BLaER1 treated with 17β-estradiol and CSF1 and Interleukin-3, amounts not matched to agents 10 nM and 100 nM (cell line): Measurements from ENCODE around the gene PARD3.

Experiments used
- H3K27ac ChIP-seq, 11 experiments: shearing (Covaris generic); formaldehyde crosslinking; 2 replicates each; pipeline ENCODE4 v1.8.1; 2022
- H3K27me3 ChIP-seq, 11 experiments: shearing (Covaris generic); formaldehyde crosslinking; 2 replicates each; pipeline ENCODE4 v1.8.1; 2022
- H3K36me3 ChIP-seq, 11 experiments: shearing (Covaris generic); formaldehyde crosslinking; 2 replicates each; pipeline ENCODE4 v1.8.1; 2022
- H3K4me1 ChIP-seq, 10 experiments: shearing (Covaris generic); formaldehyde crosslinking; 2 replicates each; pipeline ENCODE4 v1.8.1; 2022
- H3K4me2 ChIP-seq, 11 experiments: shearing (Covaris generic); formaldehyde crosslinking; 2 replicates each; pipeline ENCODE4 v1.8.1; 2022
- H3K4me3 ChIP-seq, 10 experiments: shearing (Covaris generic); formaldehyde crosslinking; 2 replicates each; pipeline ENCODE4 v1.8.1; 2022
- H3K9ac ChIP-seq, 11 experiments: shearing (Covaris generic); formaldehyde crosslinking; 2 replicates each; pipeline ENCODE4 v1.8.1; 2022
- H3K9me3 ChIP-seq, 11 experiments: shearing (Covaris generic); formaldehyde crosslinking; replicated peaks in 1 of 11; 2 replicates each; pipeline ENCODE4 v1.8.1; 2022
- H4K20me1 ChIP-seq, 11 experiments: shearing (Covaris generic); formaldehyde crosslinking; 2 replicates each; pipeline ENCODE4 v1.8.1; 2022
- Cebpa-rat ChIP-seq, 11 experiments: shearing (Covaris generic); IDR thresholded peaks; 2 replicates each; pipeline ENCODE4 v1.8.1; 2022

PARD3 gene

GRCh38 chr10:34697351-34698247 is 117.5 kb downstream of the PARD3 start:
- Histone ChIP-seq H3K4me1 (peaks cover 26 to 42% (median 33%) of the 10 kb centered on the region in 10 experiments), H3K27ac (no peak overlapping the region), H3K9me3 (0 out of 22 replicates have a peak, but pooled peaks cover 0 to 6% (median 0%) of the 10 kb centered on the region in 11 experiments), H4K20me1 (peaks cover 0 to 66% (median 41%) of the 10 kb centered on the region in 11 experiments; a peak in 18 of 22 replicates), H3K4me2 (peak overlapping the region in 5 of 11 experiments; percentile 4 to 41 (median 19); a peak in 6 of 22 replicates), H3K4me3 (no peak overlapping the region), H3K27me3 (peaks cover 0 to 81% (median 0%) of the 10 kb centered on the region in 11 experiments; a peak in 6 of 22 replicates), H3K36me3 (peaks cover 0 to 28% (median 15%) of the 10 kb centered on the region in 11 experiments; a peak in 10 of 22 replicates), H3K9ac (no peak overlapping the region)
- TF ChIP-seq Cebpa-rat (IDR thresholded peaks at IDR 0.05) = no peak

GRCh38 chr10:34696423-34696822 is 118.7 kb downstream of the PARD3 start:
- peaks cover 0 to 75% (median 0%) of the 10 kb centered on the region in 11 experiments; a peak in 5 of 22 replicates for H3K27me3 ChIP-seq
- H3K9ac ChIP-seq = no peak overlapping the region
- H4K20me1 ChIP-seq = peaks cover 0 to 54% (median 30%) of the 10 kb centered on the region in 11 experiments; a peak in 18 of 22 replicates
- no peak for TF ChIP-seq Cebpa-rat (IDR thresholded peaks at IDR 0.05)
- H3K36me3 ChIP-seq = peaks cover 0 to 37% (median 15%) of the 10 kb centered on the region in 11 experiments; a peak in 13 of 22 replicates
- no peak overlapping the region for H3K27ac ChIP-seq
- peaks cover 0 to 13% (median 4%) of the 10 kb centered on the region in 11 experiments; a peak in 13 of 22 replicates for H3K9me3 ChIP-seq
- H3K4me3 ChIP-seq = no peak overlapping the region
- peaks cover 25 to 40% (median 31%) of the 10 kb centered on the region in 10 experiments for H3K4me1 ChIP-seq
- peak overlapping the region in 6 of 11 experiments; percentile 4 to 64 (median 30); a peak in 8 of 22 replicates for H3K4me2 ChIP-seq

- peaks cover 0 to 30% (median 0%) of the 10 kb centered on the region in 11 experiments; a peak in 3 of 22 replicates for H3K27me3 ChIP-seq
- H3K36me3 ChIP-seq = peaks cover 0 to 35% (median 16%) of the 10 kb centered on the region in 11 experiments; a peak in 13 of 22 replicates
- no peak for TF ChIP-seq Cebpa-rat (IDR thresholded peaks at IDR 0.05)
- peaks cover 0 to 37% (median 3%) of the 10 kb centered on the region in 11 experiments; a peak in 9 of 22 replicates for H4K20me1 ChIP-seq
- H3K4me1 ChIP-seq = peaks cover 0 to 16% (median 6%) of the 10 kb centered on the region in 10 experiments; a peak in 14 of 20 replicates
- H3K9ac ChIP-seq = no peak overlapping the region
- H3K27ac ChIP-seq = no peak overlapping the region
- H3K4me2 ChIP-seq = no peak overlapping the region
- peaks cover 0 to 13% (median 5%) of the 10 kb centered on the region in 11 experiments; a peak in 13 of 22 replicates for H3K9me3 ChIP-seq
- no peak overlapping the region for H3K4me3 ChIP-seq
These were observed 124.6 kb downstream of the PARD3 start for GRCh38 chr10:34690383-34691049.

GRCh38 chr10:34689053-34689452 is 126.0 kb downstream of the PARD3 start:
- no peak overlapping the region for H3K9ac ChIP-seq

GRCh38 chr10:34687434-34688210 is 127.5 kb downstream of the PARD3 start:
- H4K20me1 ChIP-seq = peaks cover 0 to 53% (median 9%) of the 10 kb centered on the region in 11 experiments; a peak in 9 of 22 replicates
- no peak for TF ChIP-seq Cebpa-rat (IDR thresholded peaks at IDR 0.05)
- no peak overlapping the region for H3K27ac ChIP-seq
- H3K4me2 ChIP-seq = no peak overlapping the region
- H3K4me1 ChIP-seq = peaks cover 0 to 2% (median 0%) of the 10 kb centered on the region in 10 experiments; a peak in 1 of 20 replicates
- peaks cover 0 to 22% (median 0%) of the 10 kb centered on the region in 11 experiments; a peak in 3 of 22 replicates for H3K27me3 ChIP-seq
- H3K9ac ChIP-seq = no peak overlapping the region
- H3K4me3 ChIP-seq = no peak overlapping the region
- H3K9me3 ChIP-seq = peaks cover 0 to 8% (median 5%) of the 10 kb centered on the region in 11 experiments; a peak in 13 of 22 replicates
- H3K36me3 ChIP-seq = peaks cover 0 to 13% (median 4%) of the 10 kb centered on the region in 11 experiments; a peak in 8 of 22 replicates

More at GRCh38 chr10:34689053-34689452, 126.0 kb downstream of the PARD3 start:
- H3K4me1 ChIP-seq = peaks cover 0 to 3% (median 0%) of the 10 kb centered on the region in 10 experiments; a peak in 2 of 20 replicates
- no peak for TF ChIP-seq Cebpa-rat (IDR thresholded peaks at IDR 0.05)
- no peak overlapping the region for H3K27ac ChIP-seq
- peaks cover 0 to 28% (median 0%) of the 10 kb centered on the region in 11 experiments; a peak in 3 of 22 replicates for H3K27me3 ChIP-seq
- H3K4me3 ChIP-seq = no peak overlapping the region
- H3K4me2 ChIP-seq = no peak overlapping the region
- H3K9me3 ChIP-seq = peaks cover 0 to 13% (median 5%) of the 10 kb centered on the region in 11 experiments; a peak in 13 of 22 replicates
- H4K20me1 ChIP-seq = peaks cover 0 to 42% (median 4%) of the 10 kb centered on the region in 11 experiments; a peak in 9 of 22 replicates
- peaks cover 0 to 25% (median 13%) of the 10 kb centered on the region in 11 experiments; a peak in 12 of 22 replicates for H3K36me3 ChIP-seq

- Histone ChIP-seq H3K27ac (no peak overlapping the region), H3K27me3 (peaks cover 0 to 14% (median 0%) of the 10 kb centered on the region in 11 experiments; a peak in 2 of 22 replicates), H3K36me3 (0 out of 22 replicates have a peak, but pooled peaks cover 0 to 3% (median 0%) of the 10 kb centered on the region in 11 experiments), H3K4me1 (peaks cover 0 to 8% (median 0%) of the 10 kb centered on the region in 10 experiments; a peak in 1 of 20 replicates), H3K9me3 (no peaks in the 10 kb centered on the region), H3K4me2 (no peak overlapping the region), H3K4me3 (no peak overlapping the region), H3K9ac (no peak overlapping the region), H4K20me1 (peaks cover 0 to 41% (median 11%) of the 10 kb centered on the region in 11 experiments; a peak in 9 of 22 replicates)
- TF ChIP-seq Cebpa-rat (IDR thresholded peaks at IDR 0.05) = 0 out of 22 replicates have a peak, but pooled peaks of 1 of the 11 experiments have one; percentile 24
These were observed 132.5 kb downstream of the PARD3 start for GRCh38 chr10:34682580-34682979.

GRCh38 chr10:34681933-34682332 is 133.2 kb downstream of the PARD3 start:
- Histone ChIP-seq H3K9ac (no peak overlapping the region), H3K4me2 (no peak overlapping the region), H4K20me1 (peaks cover 0 to 36% (median 11%) of the 10 kb centered on the region in 11 experiments; a peak in 9 of 22 replicates), H3K4me3 (no peak overlapping the region), H3K36me3 (0 out of 22 replicates have a peak, but pooled peaks cover 0 to 3% (median 0%) of the 10 kb centered on the region in 11 experiments), H3K4me1 (peaks cover 0 to 8% (median 0%) of the 10 kb centered on the region in 10 experiments; a peak in 1 of 20 replicates), H3K9me3 (no peaks in the 10 kb centered on the region), H3K27me3 (peaks cover 0 to 14% (median 0%) of the 10 kb centered on the region in 11 experiments; a peak in 2 of 22 replicates), H3K27ac (no peak overlapping the region)
- TF ChIP-seq Cebpa-rat (IDR thresholded peaks at IDR 0.05) = no peak
